DMS53 (cell line): ENCODE data around the gene MRPS12.
"Not testable (repeated sequence)": the region's sequence is repeated elsewhere in the genome, so short reads cannot be mapped to it uniquely, and the experiment has no call there.

Experiments used
- DNase-seq: peaks from one replicate; lab custom pipeline; 2025; lab: John Stamatoyannopoulos, UW

MRPS12 gene

DNA sequence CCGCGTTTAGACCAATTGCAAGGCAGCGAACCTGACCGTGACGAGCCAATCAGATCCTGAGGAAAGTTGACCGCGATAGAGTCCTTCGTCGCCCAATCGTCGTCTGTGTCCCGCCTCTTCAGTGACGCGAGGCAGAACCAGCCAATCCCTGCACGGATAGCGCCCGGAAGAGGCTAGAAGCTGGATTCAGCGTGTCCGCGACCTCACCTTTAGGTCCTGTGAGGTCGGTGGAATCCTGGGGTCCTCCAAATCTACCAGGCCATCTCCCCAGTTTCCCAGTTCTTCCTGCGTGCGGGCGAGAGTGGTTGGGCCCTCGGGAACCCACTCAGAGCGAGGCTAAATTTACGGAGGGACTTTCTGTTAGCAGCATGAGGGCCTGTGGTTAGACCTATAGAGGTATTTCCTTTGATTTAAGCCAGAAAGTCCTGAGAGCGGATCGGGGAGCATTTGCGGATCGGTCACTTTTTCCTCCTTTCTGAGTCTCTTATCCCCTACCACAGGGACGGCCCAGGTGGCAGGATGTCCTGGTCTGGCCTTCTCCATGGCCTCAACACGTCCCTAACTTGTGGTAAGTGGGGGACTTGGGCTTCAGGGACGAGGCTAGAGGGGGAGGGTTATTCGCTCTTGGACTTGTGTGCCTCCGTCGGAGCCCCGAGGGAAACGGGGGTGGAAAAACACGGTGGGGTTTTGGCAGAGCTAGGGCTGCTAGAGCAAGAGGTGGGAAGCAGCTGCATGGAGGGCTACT, at the start of gene MRPS12:
MRPS12 (plus strand) TSS at position 169 of the 745 bp plus-strand sequence; CDS start at position 520, 351 bp downstream.
- peak; percentile 100 for DNase-seq

DNA sequence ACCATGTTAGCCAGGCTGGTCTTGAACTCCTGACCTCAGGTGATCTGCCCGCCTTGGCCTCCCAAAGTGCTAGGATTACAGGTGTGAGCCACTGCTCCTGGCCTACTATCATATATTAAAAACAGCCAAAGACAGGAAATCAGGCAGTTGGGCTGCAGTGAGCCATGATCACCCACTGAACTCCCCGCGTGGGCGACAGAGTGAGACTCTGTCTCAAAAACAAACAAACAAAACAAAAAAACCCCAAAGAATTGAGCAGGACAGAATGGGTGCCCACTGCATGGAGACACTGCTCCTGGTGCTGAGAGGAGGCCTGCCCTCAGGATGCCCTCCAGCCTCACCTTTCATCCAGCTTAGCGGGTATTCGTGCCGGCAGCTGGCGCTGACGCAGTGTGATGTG, 47.5 kb upstream of the MRPS12 start:
- DNase-seq, result no peak

DNA sequence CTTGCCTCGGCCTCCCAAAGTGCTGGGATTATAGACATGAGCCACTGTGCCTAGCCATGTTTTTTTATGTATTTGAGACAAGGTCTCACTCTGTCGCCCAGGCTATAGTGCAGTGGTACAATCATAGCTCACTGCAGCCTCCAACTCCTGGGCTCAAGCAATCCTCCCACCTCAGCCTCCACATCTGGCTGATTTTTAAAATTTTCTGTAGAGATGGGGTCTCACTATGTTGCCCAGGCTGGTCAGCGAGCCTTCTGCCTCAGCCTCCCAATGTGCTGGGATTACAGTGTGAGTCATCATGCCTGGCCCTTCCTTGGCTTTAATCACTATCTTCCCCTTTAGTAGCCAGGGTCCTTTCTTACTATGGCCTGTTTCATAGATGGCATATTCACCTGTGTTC, 46.1 kb upstream of the MRPS12 start:
- DNase-seq, result not testable (repeated sequence)

DNA sequence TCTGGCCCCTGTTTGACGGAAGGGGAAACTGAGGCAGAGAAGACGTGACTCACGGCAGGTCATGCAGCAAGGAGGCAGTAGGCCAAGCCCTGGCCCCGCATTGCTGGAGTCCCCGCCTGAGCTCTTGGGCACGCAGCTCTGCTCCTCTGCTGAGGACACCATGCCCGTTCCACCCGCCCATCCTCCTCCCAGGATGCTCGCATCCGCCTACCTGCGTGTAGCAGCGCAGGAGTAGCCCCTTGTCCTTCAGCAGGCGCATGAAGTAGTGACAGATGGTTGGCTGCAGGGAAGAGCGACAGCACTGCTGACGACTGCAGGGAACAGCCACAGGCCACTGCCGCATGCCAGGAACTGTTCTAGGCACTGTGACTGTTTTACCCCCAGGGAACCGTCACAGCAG, 41.9 kb upstream of the MRPS12 start:
- DNase-seq, result no peak

DNA sequence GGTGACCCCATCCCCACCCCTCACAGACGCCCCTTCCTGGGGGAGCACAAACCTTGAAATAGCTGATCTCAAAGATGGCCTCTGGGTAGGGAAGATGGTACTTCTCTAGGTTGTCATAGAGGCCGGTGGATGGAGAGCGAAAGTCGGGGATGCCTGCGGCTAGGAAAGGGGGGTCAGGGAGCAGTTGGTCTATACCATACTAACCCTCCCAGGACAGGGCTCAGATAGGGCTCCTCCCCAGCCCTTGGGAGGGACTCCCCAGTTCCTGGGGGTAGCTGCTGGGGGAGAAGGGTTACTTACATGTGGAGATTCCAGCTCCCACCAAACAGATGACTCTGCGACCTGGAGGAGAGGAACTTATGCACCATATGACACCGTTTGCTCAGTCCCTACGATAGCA, 40.9 kb upstream of the MRPS12 start:
- DNase-seq, result no peak

DNA sequence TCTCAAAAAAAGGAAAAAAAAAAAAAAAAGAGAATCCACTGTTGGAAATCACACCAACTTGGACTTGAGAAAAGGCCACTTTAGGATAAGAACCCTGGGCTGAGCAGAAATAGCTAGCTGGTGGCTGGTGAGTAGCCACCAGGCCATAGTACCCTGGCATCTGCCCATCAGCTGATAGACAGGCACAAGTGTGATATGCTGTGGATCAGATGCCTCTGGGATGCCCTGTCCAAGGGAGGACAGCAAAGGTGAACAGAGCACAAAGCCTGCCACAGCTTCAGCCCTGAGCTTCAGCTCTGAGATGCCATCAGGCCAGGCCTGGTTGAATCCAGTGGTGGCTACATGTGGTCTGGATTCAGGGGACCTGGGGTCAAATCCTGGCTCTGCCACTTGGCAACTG, 40.1 kb upstream of the MRPS12 start:
- DNase-seq, result no peak

DNA sequence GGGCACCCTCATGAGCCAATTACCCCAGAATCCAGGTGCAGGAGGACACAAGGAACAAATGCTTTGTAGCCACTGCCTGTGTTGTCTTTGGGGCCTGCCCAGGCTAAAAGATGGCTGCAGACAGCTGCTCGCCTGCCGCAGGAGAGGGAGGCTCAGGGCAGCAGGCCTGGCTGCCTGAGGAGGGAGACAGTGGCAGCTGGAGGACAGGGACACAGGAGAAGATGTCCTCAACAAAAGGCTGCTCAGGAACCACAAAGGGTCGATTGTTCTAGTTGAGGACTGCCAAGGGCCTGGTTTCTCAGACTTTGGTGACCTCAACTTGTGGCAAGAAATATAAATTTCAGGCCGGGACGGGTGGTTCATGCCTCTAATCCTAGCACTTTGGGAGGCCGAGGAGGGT, 39.0 kb upstream of the MRPS12 start:
- DNase-seq, result no peak

DNA sequence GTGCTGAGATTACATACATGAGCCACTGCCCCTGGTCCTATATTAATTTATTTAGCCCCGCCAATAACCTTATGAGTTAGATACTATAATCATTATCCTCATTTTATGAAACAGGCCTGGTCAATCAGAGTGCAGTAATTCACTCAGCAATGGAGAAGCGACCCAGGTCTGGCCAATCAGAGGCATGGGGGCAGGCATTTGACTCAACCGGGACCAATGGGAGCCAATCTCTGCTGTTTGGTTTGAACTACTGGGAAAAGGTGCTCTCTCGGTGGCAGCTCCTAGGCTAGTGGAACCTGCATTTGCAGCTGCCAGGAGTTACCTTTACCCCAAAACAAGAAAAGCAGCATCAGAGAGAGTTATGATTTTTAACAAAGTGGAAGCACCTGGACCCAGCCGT, 37.9 kb upstream of the MRPS12 start:
- DNase-seq, result no peak

DNA sequence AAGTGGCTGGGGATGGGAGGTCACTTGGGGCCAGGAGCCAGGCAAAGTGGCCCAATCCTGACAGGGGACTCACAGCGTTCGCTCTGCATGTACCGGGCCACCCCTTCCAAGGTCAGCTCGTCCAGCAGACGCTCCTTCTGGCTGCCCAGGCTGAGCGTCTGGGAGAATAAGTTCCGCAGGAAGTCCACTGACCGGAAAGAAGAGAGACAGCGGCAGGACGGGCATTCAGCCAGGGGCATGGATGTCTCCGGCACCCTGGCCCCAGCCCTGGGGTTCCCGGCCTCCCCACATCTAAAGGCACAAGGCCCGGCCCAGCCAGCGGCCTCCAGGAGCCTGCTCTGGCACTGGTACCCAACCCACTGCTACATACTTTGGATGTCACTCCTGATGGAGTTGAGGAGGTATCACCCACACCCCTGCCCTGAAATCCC, 37.4 kb upstream of the MRPS12 start:
- no peak for DNase-seq

DNA sequence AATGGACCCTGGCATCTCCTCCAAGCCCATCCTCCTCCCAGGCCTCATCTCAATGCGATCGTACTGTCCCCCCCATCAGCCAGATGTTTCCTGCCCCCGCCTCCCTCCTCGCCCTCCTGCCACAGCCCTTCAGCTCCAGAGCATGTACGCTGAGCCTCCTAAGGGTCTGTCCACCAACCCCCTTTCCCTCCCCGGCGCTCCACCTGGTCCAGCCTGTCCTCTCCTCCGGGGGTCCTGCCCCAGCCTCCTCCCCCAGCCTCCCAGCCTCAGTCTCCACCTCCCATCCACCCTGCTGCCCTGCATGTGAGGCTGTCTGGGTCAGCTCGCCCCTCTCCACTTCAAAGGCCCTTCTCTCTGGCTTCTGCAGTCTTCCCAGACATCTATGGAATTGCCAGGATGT, 35.8 kb upstream of the MRPS12 start:
- no peak for DNase-seq

DNA sequence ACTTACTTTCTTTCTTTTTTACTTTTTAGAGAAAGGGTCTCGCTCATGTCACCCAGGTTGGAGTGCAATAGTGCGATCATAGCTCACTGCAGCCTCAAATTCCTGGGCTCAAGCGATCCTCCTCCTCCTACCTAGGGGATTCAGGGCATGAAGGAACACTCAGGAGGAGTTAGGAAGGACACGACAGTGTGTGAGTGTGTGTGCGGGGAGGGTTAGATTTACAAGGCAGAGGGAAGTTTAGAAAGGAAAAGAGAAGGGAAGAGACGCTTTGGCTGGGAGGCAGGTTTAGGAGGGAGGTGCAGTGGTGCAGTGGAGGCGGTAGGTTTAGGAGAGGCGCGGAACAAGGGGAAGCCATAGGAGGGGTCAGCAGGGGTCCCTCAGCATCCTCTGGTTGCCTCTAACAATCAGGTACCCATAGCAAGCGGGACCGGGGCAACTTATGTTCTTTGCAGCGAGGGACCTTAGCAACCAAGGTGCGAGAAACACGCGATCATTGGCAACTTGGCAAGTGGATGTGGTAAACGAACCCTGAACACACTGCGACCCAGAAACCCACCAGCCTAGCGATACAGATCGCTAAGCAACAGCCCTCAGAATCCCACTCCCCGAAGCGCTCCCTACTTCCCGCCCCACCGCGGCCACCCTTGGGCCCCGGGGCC, 31.8 kb upstream of the MRPS12 start:
- DNase-seq, result peak; percentile 70

DNA sequence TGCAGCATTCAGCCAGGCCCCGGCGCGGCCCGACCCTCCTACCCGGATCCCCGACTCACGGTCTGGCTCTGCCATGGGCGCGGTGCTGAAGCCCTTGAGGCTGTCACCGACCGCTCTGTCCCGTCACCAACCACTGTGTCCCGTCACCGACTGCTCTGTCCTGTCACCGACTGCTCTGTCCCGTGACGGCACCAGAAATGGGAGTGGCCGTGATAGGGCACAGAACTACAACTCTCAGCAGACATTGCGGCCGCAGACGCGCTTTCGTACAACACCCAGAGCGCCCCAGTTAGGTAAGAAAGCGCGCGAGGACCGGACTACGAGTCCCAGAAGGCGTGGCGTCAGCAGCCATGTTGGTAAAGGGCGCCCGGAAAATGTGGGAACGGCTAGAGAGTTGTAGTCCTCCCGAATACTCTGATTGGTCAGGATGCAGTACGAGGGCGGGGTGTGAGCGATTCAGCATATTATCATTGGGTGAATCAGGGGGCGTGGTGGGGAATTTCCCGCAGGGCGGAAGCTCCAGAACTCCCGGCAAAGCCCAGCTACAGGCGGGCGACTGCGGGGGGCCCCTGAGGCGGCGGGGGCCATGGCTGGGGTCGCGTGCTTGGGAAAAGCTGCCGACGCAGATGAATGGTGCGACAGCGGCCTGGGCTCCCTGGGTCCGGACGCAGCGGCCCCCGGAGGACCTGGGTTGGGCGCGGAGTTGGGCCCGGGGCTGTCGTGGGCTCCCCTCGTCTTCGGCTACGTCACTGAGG, 31.1 kb upstream of the MRPS12 start, which contains the start of the genes NFKBIB and SIRT2:
NFKBIB (plus strand) TSS at position 523 of the 755 bp plus-strand sequence; CDS start at position 587, 64 bp downstream.
SIRT2 (minus strand) TSS at position 172 of the 755 bp plus-strand sequence; CDS start at position 75, 97 bp downstream.
- peak; percentile 100 for DNase-seq

DNA sequence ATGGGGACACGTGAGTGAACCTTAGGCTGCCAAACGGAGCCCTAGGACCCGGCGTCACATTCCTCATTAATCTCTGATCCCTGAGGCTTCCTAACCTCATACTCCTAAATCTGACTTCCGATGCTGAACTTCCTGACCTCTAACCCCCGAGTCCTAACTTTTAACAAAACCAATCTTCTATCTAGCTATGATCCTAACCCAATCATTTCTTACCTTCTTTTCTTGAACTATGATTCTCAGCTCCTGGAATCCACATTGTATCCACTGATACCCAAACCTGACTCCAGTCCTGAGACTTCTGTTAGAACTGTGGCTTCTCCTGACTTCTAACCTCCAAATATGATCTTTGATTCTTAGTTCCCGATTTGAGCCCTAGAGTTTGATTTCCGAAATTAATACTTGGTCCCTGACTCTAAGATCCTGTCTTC, 30.5 kb upstream of the MRPS12 start:
- no peak for DNase-seq

DNA sequence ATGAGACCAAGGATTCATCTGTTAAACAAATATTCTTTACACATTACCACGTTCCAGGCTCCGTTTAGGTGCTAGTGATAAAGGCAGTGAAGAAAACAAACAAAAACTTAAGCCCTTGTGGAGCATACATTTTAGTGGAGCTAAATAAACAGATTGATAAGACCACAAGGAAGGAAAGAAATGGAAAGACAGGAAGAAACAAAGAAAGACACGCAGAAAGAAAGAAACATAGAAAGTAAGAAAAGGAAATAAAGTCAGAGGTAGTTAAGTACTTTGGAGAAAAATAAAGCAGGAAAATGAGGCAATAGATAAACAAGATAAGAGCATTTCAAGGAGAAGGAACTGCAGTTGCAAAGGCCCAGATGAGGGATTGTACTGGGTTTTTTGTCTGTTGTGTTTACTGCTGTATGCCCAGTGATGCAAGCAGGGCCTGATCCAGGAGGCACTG, 30.0 kb upstream of the MRPS12 start:
- DNase-seq, result no peak

DNA sequence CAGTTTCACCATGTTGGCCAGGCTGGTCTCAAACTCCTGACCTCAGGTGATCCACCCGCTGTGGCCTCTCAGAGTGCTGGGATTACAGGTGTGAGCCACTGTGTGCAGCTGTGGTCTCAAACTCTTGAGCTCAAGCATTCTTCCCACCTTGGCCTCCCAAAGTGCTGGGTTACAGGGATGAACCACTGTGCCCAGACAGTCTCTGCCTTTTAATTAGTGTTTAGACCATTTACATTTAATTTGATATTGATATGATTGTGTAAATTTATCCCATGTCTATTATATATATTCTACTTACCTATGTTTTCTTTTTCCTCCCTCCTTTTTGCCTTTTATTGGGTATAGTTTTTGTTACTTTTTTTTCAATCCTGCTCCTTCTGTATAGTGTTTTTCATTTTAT, 29.1 kb upstream of the MRPS12 start:
- DNase-seq, result no peak

DNA sequence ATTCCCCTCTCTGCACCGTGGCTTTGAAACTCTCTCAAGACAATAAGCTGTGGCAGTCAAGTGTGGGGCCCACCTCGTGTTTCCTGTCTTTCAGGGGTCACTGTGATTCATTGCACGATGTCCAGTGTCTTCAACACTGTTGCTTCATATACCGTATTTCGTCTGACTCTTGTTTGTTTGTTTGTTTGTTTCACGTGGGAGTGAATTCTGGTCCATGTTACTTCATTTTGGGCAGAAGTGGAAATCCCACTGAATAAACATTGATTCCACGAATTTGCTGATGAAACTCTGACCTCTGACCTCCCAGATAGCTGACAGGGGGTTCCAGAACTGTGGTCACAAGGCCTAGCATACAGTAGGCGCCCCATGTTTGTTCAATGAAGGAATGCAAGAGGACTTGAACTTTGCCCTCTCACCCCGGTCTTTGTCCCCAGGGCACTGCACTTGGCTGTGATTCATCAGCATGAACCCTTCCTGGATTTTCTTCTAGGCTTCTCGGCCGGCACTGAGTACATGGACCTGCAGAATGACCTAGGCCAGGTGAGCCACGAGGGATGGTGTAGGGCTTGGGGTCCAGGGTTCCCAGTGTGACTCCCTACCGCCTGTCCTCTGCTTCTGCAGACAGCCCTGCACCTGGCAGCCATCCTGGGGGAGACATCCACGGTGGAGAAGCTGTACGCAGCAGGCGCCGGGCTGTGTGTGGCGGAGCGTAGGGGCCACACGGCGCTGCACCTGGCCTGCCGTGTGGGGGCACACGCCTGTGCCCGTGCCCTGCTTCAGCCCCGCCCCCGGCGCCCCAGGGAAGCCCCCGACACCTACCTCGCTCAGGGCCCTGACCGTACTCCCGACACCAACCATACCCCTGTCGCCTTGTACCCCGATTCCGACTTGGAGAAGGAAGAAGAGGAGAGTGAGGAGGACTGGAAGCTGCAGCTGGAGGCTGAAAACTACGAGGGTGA, 25.9 kb upstream of the MRPS12 start:
- DNase-seq, result no peak

DNA sequence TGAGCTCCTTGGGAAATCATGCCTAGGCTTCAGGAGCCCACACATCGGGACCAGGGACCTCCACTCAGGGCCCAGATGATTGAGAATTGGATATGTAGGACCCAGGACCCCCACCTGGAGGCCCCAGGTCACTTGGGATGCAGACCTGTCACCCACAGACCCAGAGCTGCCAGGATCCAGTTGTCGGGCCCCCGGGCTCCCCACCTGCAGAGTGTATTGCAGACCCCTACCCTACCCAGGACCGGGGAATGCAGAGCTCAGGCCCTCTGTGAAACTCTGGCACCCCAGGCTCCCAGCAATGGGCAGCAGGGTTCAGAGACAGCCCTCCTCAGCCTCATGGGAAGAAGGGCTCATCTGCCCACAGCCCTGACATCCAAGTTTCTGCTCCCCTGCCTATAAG, 25.1 kb upstream of the MRPS12 start:
- no peak for DNase-seq

DNA sequence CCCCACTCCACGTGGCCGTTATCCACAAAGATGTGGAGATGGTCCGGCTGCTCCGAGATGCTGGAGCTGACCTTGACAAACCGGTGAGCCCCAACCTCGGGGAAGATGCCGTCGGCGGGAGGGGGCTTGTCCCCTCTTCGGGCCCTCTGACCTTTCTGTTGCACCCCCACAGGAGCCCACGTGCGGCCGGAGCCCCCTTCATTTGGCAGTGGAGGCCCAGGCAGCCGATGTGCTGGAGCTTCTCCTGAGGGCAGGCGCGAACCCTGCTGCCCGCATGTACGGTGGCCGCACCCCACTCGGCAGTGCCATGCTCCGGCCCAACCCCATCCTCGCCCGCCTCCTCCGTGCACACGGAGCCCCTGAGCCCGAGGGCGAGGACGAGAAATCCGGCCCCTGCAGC, 23.5 kb upstream of the MRPS12 start:
- DNase-seq, result no peak

DNA sequence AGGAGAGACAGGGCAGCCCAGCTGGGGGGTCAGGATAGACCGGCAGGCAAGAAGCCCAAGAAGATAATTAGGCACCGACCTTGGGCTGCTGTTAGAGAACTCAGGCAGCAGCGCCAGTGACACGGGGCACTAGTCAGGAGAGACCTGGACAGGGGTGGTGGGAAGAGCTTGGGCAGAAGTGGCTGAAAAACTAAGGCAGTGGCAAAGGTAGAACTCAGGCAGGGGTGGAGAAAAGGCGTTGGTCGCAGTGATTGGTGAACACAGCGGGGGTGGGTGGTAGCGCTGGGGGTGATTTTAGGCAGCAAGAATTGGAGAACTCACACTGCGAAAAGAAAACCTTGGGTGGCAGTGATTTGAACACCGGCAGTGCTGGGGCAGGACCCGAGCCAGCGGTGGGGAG, 23.1 kb upstream of the MRPS12 start:
- no peak for DNase-seq

DNA sequence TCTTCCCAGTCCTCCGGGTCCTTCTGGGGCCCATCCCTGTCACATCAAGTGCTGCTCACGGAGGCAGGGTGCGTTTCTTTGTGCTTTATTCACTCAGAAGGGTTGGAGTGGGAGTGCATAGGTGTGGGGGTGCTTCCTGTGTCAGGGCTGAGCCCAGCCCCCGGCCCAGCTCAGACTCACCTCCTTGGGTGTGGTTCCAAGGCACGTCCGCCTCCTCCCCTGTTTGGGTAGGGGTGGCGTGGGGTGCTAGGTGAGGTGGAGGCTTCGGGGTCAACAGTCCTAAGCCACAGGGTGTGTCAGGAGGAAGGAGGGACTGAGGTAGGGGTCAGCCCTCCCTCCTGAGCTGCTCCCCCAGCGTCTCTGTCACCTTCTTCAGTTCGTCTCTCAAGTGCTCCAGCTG, 21.8 kb upstream of the MRPS12 start:
- no peak for DNase-seq

DNA sequence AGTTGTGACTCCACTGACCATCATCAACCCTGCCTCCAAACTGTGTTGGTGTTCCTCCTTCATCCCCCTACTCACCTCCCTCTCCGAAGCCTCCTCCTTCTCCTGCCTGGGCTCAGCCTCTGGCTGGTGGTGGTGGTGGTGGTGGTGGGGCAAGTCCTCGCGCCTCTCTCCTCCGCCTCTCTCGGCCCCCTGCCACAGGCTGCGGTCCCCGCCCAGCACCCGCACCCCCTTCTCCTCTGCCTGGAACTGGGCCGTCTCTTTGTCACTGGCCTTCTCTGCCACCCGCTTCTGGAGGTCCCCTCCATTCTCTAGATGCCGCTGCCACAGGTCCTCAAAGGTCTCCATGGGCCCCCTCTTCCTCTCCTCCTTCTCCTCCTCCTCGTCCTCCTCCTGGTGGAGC, 20.3 kb upstream of the MRPS12 start:
- no peak for DNase-seq
